ENCODE results near the gene SPATA31D1.

DNA sequence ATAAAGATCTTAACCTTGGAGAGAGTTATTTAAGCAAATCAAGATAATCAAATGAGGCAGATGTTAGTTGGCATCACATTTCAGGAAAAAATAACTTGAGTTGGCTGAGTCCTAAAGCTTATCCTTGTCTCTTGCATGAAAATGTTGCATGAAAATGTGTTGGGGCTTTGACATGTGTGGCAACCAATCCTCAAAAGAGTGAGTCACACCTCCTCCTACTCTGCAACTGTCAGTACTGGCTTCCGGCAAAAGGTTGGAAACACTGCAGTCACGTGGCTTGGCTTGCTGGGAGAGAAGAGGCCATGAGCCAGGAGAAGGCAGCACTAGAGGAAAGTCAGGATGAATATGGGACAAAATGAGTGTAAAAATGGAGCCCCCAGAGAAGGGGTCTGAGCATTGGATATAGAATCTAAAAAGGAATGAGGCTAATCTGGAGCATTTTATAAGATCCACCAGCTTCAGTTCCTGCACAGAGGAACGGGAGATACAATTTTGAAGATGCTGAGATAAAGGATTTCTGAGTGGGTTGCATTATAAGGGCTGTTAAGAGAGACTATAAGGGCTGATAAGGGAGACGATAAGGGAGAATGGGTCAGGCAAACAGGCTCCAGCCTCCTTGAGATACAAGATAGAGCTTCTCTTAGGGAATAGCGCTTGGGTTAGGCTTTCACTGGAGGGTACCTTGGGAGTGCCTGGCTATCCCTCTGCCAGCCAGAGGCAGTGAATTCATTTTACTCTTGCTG is 43.1 kb downstream of the SPATA31D1 start:
- TF ChIP-seq MLX (CRISPR knock-in tag; IDR thresholded peaks at IDR 0.05) (no peak), CREB1 (IDR thresholded peaks at IDR 0.05) (no peak), CREB1 (CRISPR knock-in tag; IDR thresholded peaks at IDR 0.05) (no peak), ZNF839 (CRISPR knock-in tag; IDR thresholded peaks at IDR 0.05; ENCODE audit: borderline replicate concordance) (no peak), ETS1 (CRISPR knock-in tag; IDR thresholded peaks at IDR 0.05) (no peak), IKZF1 (IDR thresholded peaks at IDR 0.05) (no peak), MLLT10 (CRISPR knock-in tag; IDR thresholded peaks at IDR 0.05) (no peak), DZIP1 (CRISPR knock-in tag; IDR thresholded peaks at IDR 0.05) (no peak), CHD2 (IDR thresholded peaks at IDR 0.05; ENCODE audit: low read depth, low read length) (no peak), ZNF557 (CRISPR knock-in tag; IDR thresholded peaks at IDR 0.05) (no peak), FOXO1 (CRISPR knock-in tag; IDR thresholded peaks at IDR 0.05) (no peak), ZBTB1 (CRISPR knock-in tag; IDR thresholded peaks at IDR 0.05; ENCODE audit: borderline replicate concordance) (no peak), CCAR2 (optimal IDR thresholded peaks at IDR 0.05; ENCODE audit: low read depth, low read length) (no peak), RELA (CRISPR knock-in tag; IDR thresholded peaks at IDR 0.05) (no peak)

Data from HepG2 (cell line).